ENCODE data around the gene TOPBP1. TPM values are rescaled to one million over a fixed set of nuclear protein-coding genes. Genes with fewer than 3 reads are reported as not detected.
"Not testable (repeated sequence)": the region's sequence is repeated elsewhere in the genome, so short reads cannot be mapped to it uniquely, and the experiment has no call there.

The TOPBP1 gene
- total RNA-seq, 2 donors from 2014 or later: 49.2 to 52.3 TPM

- DNase-seq: no peak
- Histone ChIP-seq H3K4me3 (ENCODE audit: low read length) (no peak overlapping the region), H3K4me1 (ENCODE audit: control insufficient read depth, insufficient read depth, low read length) (peaks cover 11% of the 10 kb centered on the region), H3K9me3 (ENCODE audit: control insufficient read depth, low read length) (no peaks in the 10 kb centered on the region), H3K9ac (ENCODE audit: extremely low read depth, low read length, poor library complexity, severe bottlenecking) (no peak overlapping the region), H3K36me3 (ENCODE audit: control insufficient read depth, insufficient read depth, low read length) (no peaks in the 10 kb centered on the region), H3K27ac (ENCODE audit: low read depth, low read length) (no peak overlapping the region), H3K27me3 (ENCODE audit: control insufficient read depth, insufficient read depth, low read length, poor library complexity, severe bottlenecking) (no peaks in the 10 kb centered on the region)
- no peaks in the 10 kb centered on the region for H3K9me3 Mint-ChIP-seq
- no peak for TF ChIP-seq CTCF (conservative IDR thresholded peaks at IDR 0.05)
- H3K4me3 Mint-ChIP-seq: no peak overlapping the region
- WGBS, 2 experiments (ENCODE audit: insufficient coverage in 1 of 2, insufficient read length in 1 of 2): 85 to 100% methylated on average over 1 to 5 of the region's 5 CpGs
- H3K27me3 Mint-ChIP-seq (ENCODE audit: insufficient read depth): no peaks in the 10 kb centered on the region
- peaks cover 15% of the 10 kb centered on the region for H3K4me1 Mint-ChIP-seq
- no peaks in the 10 kb centered on the region for H3K36me3 Mint-ChIP-seq (ENCODE audit: low read depth)
- no peak overlapping the region for H3K27ac Mint-ChIP-seq
These were observed 98.6 kb downstream of the TOPBP1 start for GRCh38 chr3:133563186-133563591.

DNA sequence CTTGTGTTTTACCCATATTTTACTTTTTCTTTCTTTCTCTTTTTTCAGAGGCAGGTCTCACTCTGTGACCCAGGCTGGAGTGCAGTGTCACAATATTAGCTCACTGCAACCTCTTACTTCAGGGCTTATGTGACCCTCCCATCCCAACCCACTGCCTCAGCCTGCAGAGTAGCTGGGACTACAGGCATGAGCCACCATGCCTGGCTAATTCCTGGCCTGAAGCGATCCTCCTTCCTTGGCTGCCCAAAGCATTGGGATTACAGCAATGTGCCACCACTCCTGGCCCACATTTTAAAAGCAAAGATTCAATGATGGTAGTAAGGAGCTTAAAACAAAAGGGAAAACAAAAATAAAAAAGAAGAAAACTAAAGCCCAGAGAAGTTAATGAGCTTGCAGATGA, 99.4 kb downstream of the TOPBP1 start:
- WGBS, 2 experiments (ENCODE audit: insufficient coverage in 1 of 2, insufficient read length in 1 of 2): 59% methylated on average over 1 of the region's 1 CpG; no CpG with 5 or more reads in 1 of the 2 experiments
- Histone ChIP-seq H3K9ac (ENCODE audit: extremely low read depth, low read length, poor library complexity, severe bottlenecking) (no peak overlapping the region), H3K27me3 (ENCODE audit: control insufficient read depth, insufficient read depth, low read length, poor library complexity, severe bottlenecking) (no peaks in the 10 kb centered on the region), H3K4me1 (ENCODE audit: control insufficient read depth, insufficient read depth, low read length) (peaks cover 9% of the 10 kb centered on the region), H3K36me3 (ENCODE audit: control insufficient read depth, insufficient read depth, low read length) (no peaks in the 10 kb centered on the region), H3K27ac (ENCODE audit: low read depth, low read length) (no peak overlapping the region), H3K9me3 (ENCODE audit: control insufficient read depth, low read length) (no peaks in the 10 kb centered on the region), H3K4me3 (ENCODE audit: low read length) (no peak overlapping the region)
- Mint-ChIP-seq H3K9me3 (no peaks in the 10 kb centered on the region), H3K27ac (no peak overlapping the region), H3K4me3 (no peak overlapping the region), H3K27me3 (ENCODE audit: insufficient read depth) (no peaks in the 10 kb centered on the region), H3K36me3 (ENCODE audit: low read depth) (no peaks in the 10 kb centered on the region), H3K4me1 (peaks cover 15% of the 10 kb centered on the region)
- DNase-seq: no peak
- TF ChIP-seq CTCF (conservative IDR thresholded peaks at IDR 0.05): no peak

- H3K27me3 ChIP-seq (ENCODE audit: control insufficient read depth, insufficient read depth, low read length, poor library complexity, severe bottlenecking): no peaks in the 10 kb centered on the region
These were observed 100.1 kb downstream of the TOPBP1 start for GRCh38 chr3:133561679-133562078.

DNA sequence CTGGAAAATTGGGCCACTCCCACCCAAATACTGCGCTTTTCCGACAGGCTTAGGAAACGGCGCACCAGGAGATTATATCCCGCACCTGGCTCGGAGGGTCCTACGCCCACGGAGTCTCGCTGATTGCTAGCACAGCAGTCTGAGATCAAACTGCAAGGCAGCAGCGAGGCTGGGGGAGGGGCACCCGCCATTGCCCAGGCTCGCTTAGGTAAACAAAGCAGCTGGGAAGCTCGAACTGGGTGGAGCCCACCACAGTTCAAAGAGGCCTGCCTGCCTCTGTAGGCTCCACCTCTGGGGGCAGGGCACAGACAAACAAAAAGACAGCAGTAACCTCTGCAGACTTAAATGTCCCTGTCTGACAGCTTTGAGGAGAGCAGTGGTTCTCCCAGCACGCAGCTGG, 110.2 kb downstream of the TOPBP1 start:
- H3K9me3 ChIP-seq (ENCODE audit: control insufficient read depth, low read length): peaks cover 11% of the 10 kb centered on the region
- WGBS, 2 experiments (ENCODE audit: insufficient coverage in 1 of 2, insufficient read length in 1 of 2): 100% methylated on average over 1 of the region's 14 CpGs; no CpG with 5 or more reads in 1 of the 2 experiments
- DNase-seq; H3K27me3 Mint-ChIP-seq (ENCODE audit: insufficient read depth); H3K4me3 ChIP-seq (ENCODE audit: low read length); H3K9ac ChIP-seq (ENCODE audit: extremely low read depth, low read length, poor library complexity, severe bottlenecking); H3K4me1 Mint-ChIP-seq; H3K36me3 Mint-ChIP-seq (ENCODE audit: low read depth); H3K4me3 Mint-ChIP-seq; H3K4me1 ChIP-seq (ENCODE audit: control insufficient read depth, insufficient read depth, low read length); H3K27me3 ChIP-seq (ENCODE audit: control insufficient read depth, insufficient read depth, low read length, poor library complexity, severe bottlenecking); H3K36me3 ChIP-seq (ENCODE audit: control insufficient read depth, insufficient read depth, low read length); H3K27ac Mint-ChIP-seq; H3K27ac ChIP-seq (ENCODE audit: low read depth, low read length): not testable (repeated sequence)
- peaks cover 23% of the 10 kb centered on the region for H3K9me3 Mint-ChIP-seq

More at GRCh38 chr3:133561679-133562078, 100.1 kb downstream of the TOPBP1 start:
- no peaks in the 10 kb centered on the region for H3K36me3 Mint-ChIP-seq (ENCODE audit: low read depth)
- H3K27me3 Mint-ChIP-seq (ENCODE audit: insufficient read depth): no peaks in the 10 kb centered on the region
- H3K4me1 Mint-ChIP-seq: peaks cover 15% of the 10 kb centered on the region
- Histone ChIP-seq H3K9ac (ENCODE audit: extremely low read depth, low read length, poor library complexity, severe bottlenecking) (no peak overlapping the region), H3K9me3 (ENCODE audit: control insufficient read depth, low read length) (no peaks in the 10 kb centered on the region), H3K36me3 (ENCODE audit: control insufficient read depth, insufficient read depth, low read length) (no peaks in the 10 kb centered on the region), H3K4me1 (ENCODE audit: control insufficient read depth, insufficient read depth, low read length) (peaks cover 9% of the 10 kb centered on the region), H3K4me3 (ENCODE audit: low read length) (no peak overlapping the region), H3K27ac (ENCODE audit: low read depth, low read length) (no peak overlapping the region)
- TF ChIP-seq CTCF (conservative IDR thresholded peaks at IDR 0.05): no peak
- no peaks in the 10 kb centered on the region for H3K9me3 Mint-ChIP-seq
- DNase-seq: no peak
- H3K27ac Mint-ChIP-seq: no peak overlapping the region
- 90 to 94% methylated on average over 2 of the region's 2 CpGs for WGBS, 2 experiments (ENCODE audit: insufficient coverage in 1 of 2, insufficient read length in 1 of 2)
- no peak overlapping the region for H3K4me3 Mint-ChIP-seq
